GM12878 (cell line): ENCODE results near the gene RPL13A. TPM values are rescaled to one million over a fixed set of nuclear protein-coding genes. Genes with fewer than 3 reads are reported as not detected.
A peak's percentile ranks its signal among the peaks of the same experiment; 100 is the strongest.

ENCODE experiments used
- BCL11A ChIP-seq: IDR thresholded peaks from 2 replicates; pipeline ENCODE4 v1.6.1; 2011; ENCODE audit warnings: low read depth, low read length
- CBX3 ChIP-seq: fragments of 200-600 bp; sonication (generic); IDR thresholded peaks from 2 replicates; pipeline ENCODE4 v1.6.1; 2016; ENCODE audit warnings: low read depth, borderline replicate concordance
- CEBPB ChIP-seq, 2 experiments: fragments of 150-350 bp in 1 of 2; IDR thresholded peaks; 2 replicates each; pipeline ENCODE4 v1.6.1; 2012 to 2014; ENCODE audit warnings: low read depth in 2 of 2, low read length in 2 of 2, borderline replicate concordance in 1 of 2, inconsistent platforms in 1 of 2
- CHD1 ChIP-seq: IDR thresholded peaks from 2 replicates; pipeline ENCODE4 v1.6.1; 2012; ENCODE audit warnings: low read depth, low read length, improper control_type of control experiment
- CHD2 ChIP-seq: IDR thresholded peaks from 2 replicates; pipeline ENCODE4 v1.6.1; 2011; ENCODE audit warnings: low read depth, low read length, improper control_type of control experiment, borderline replicate concordance
- EED ChIP-seq: sonication (generic); IDR thresholded peaks from 2 replicates; pipeline ENCODE4 v1.6.1; 2016; ENCODE audit warnings: antibody characterized with exemption, low read depth
- ESRRA ChIP-seq: IDR thresholded peaks from 2 replicates; pipeline ENCODE4 v1.6.1; 2012; ENCODE audit warnings: mild to moderate bottlenecking, low read length, improper control_type of control experiment
- EZH2 ChIP-seq: IDR thresholded peaks from 2 replicates; pipeline ENCODE4 v1.6.1; 2012; ENCODE audit warnings: low read depth, mild to moderate bottlenecking, control low read depth, inconsistent platforms, low read length, borderline replicate concordance; ENCODE audit not compliant: control insufficient read depth
- FOXM1 ChIP-seq: IDR thresholded peaks from 2 replicates; pipeline ENCODE4 v1.6.1; 2012; ENCODE audit warnings: low read depth, mild to moderate bottlenecking, inconsistent platforms, low read length, moderate library complexity
- GATAD2B ChIP-seq: fragments of 450-650 bp; conservative IDR thresholded peaks from 2 replicates; pipeline ENCODE4 v1.6.1; 2017; ENCODE audit warnings: low read depth, mild to moderate bottlenecking, moderate library complexity
- IKZF2 ChIP-seq, 2 experiments: fragments of 450-650 bp; IDR thresholded peaks; 2 replicates each; pipeline ENCODE4 v1.6.1; 2017; ENCODE audit warnings: mild to moderate bottlenecking in 2 of 2, moderate library complexity in 2 of 2
- IRF3 ChIP-seq: fragments of 450-650 bp; IDR thresholded peaks from 2 replicates; pipeline ENCODE4 v1.6.1; 2014; ENCODE audit warnings: mild to moderate bottlenecking
- IRF4 ChIP-seq: IDR thresholded peaks from 2 replicates; pipeline ENCODE4 v1.6.1; 2011; ENCODE audit warnings: low read depth, low read length
- LARP7 ChIP-seq: fragments of 450-650 bp; IDR thresholded peaks from 2 replicates; pipeline ENCODE4 v1.6.1; 2017; ENCODE audit warnings: mild to moderate bottlenecking
- NFIC ChIP-seq: IDR thresholded peaks from 2 replicates; pipeline ENCODE4 v1.6.1; 2012; ENCODE audit warnings: low read depth, mild to moderate bottlenecking, inconsistent platforms, low read length, moderate library complexity
- NR2C1 ChIP-seq: fragments of 450-650 bp; IDR thresholded peaks from 2 replicates; pipeline ENCODE4 v1.6.1; 2017; ENCODE audit warnings: antibody characterized with exemption, mild to moderate bottlenecking, moderate library complexity
- PKNOX1 ChIP-seq: fragments of 450-650 bp; IDR thresholded peaks from 2 replicates; pipeline ENCODE4 v1.6.1; 2016; ENCODE audit warnings: mild to moderate bottlenecking
- POU2F2 ChIP-seq: IDR thresholded peaks from 3 replicates; pipeline ENCODE4 v1.6.1; 2011; ENCODE audit warnings: low read depth, mild to moderate bottlenecking, low read length, borderline replicate concordance
- SUZ12 ChIP-seq: fragments of 200-600 bp; sonication (generic); IDR thresholded peaks from one replicate; pipeline ENCODE4 v1.6.1; 2018; ENCODE audit warnings: antibody characterized with exemption, mild to moderate bottlenecking; ENCODE audit not compliant: unreplicated experiment
- YBX1 ChIP-seq: fragments of 450-650 bp; IDR thresholded peaks from 2 replicates; pipeline ENCODE4 v1.6.1; 2016; ENCODE audit warnings: antibody characterized with exemption
- ZBED1 ChIP-seq: IDR thresholded peaks from 2 replicates; pipeline ENCODE4 v1.6.1; 2016; ENCODE audit warnings: borderline replicate concordance
- ZBTB40 ChIP-seq: fragments of 450-650 bp; IDR thresholded peaks from 2 replicates; pipeline ENCODE4 v1.6.1; 2016; ENCODE audit warnings: mild to moderate bottlenecking, moderate library complexity, borderline replicate concordance
- ZNF217 ChIP-seq: fragments of 450-650 bp; IDR thresholded peaks from 2 replicates; pipeline ENCODE4 v1.6.1; 2017; ENCODE audit warnings: antibody characterized with exemption, mild to moderate bottlenecking
- ZNF274 ChIP-seq: IDR thresholded peaks from one replicate; pipeline ENCODE4 v1.8.0; 2011; ENCODE audit not compliant: insufficient read length, insufficient read depth
- polyA plus RNA-seq, 11 experiments: library from polyadenylated mRNA; depleted of rRNA in 4 of 11; unstranded in 6 of 11; stranded (reverse) in 5 of 11; fragments of >200 nt; fragmentation: Nextera tagmentation in 4 of 11; fragmentation: Illumina TruSeq in 1 of 11; extraction: Ambion mirVana in 4 of 11; extraction: Trizol in 1 of 11; gene quantifications; 1 replicate in 1 of 11; 2 replicates in 10 of 11; pipeline versions ENCODE4 v1.2.1 to v1.2.3, GENCODE V29; 2011 to 2016; ENCODE audit warnings: inconsistent platforms in 2 of 11, missing spikeins in 2 of 11, low read depth in 1 of 11
- total RNA-seq, 4 experiments: library from RNA; depleted of rRNA in 3 of 4; stranded (reverse); fragments of >200 nt in 3 of 4; fragmentation: Illumina TruSeq in 1 of 4; extraction: Trizol in 1 of 4; gene quantifications; 2 replicates each; pipeline versions ENCODE4 v1.2.1 to v1.2.3, GENCODE V29; 2013 to 2021
- TF ChIP-seq, protein P1 (sequence below): IDR thresholded peaks from 2 replicates; pipeline ENCODE4 v1.6.1; 2012; ENCODE audit warnings: low read depth, low read length, improper control_type of control experiment

Gene RPL13A
- total and polyA plus RNA-seq, 10 of the 15 experiments (the other 5 are each of a cell fraction or from before 2014, with no cell fraction given), result 1,426 to 8,961 (median 4,266) TPM

DNA sequence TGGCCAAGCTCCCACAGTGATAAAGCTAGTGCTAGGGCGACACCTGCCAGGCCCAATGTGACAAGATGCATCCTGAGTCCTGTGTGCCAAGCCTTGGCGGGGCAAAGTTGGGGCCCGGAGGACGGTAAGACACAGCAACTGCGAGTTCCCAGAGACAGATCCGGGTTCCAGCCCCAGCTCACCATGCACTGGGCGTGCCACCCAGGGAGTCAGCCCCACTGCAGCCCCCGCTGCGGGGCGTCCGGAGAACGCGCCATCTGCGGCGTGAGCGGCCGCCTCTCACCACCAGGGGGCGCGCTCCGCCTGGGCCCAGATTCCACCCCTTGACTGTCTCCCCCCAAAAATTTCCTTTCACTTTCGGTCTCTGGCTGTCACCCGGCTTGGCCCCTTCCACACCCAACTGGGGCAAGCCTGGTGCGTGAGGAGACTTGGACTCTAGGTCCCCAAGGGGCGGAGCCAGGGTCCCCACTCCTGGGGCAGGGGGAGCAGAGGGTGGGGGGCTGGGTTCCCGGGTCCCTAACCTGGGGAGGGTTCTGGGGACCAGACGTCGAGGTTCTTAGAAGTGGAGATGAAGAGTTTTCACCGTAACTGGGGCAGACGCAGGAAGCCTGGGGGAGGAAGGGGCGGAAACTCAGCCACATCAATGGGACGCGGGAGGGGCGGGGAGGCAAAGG, 13.4 kb upstream of the RPL13A start, which contains the start of gene FLT3LG (continued):
- TF ChIP-seq PKNOX1, result peak; percentile 56
- TF ChIP-seq ZNF217, result 0 out of 2 replicates have a peak, but pooled peaks have one; percentile 56
- no peak for TF ChIP-seq BCL11A
- TF ChIP-seq EZH2, result no peak
- no peak for TF ChIP-seq SUZ12
- no peak for TF ChIP-seq NFIC
- TF ChIP-seq GATAD2B, result peak; percentile 76
- TF ChIP-seq CBX3, result no peak
- TF ChIP-seq FOXM1, result 0 out of 2 replicates have a peak, but pooled peaks have one; percentile 48
- no peak for TF ChIP-seq ESRRA
- TF ChIP-seq IKZF2 (IDR thresholded peaks at IDR 0.05), result peak in 1 of 2 experiments; percentile 22; a peak in 1 of 4 replicates
- TF ChIP-seq ZNF274, result no peak
- peak; percentile 42; the same call in 1 of the 2 replicates for TF ChIP-seq EED
- no peak for TF ChIP-seq ZBED1
- TF ChIP-seq, protein P1, sequence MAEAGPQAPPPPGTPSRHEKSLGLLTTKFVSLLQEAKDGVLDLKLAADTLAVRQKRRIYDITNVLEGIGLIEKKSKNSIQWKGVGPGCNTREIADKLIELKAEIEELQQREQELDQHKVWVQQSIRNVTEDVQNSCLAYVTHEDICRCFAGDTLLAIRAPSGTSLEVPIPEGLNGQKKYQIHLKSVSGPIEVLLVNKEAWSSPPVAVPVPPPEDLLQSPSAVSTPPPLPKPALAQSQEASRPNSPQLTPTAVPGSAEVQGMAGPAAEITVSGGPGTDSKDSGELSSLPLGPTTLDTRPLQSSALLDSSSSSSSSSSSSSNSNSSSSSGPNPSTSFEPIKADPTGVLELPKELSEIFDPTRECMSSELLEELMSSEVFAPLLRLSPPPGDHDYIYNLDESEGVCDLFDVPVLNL, result no peak; the same call in 1 of the 2 replicates
- TF ChIP-seq LARP7, result peak; percentile 85
- no peak for TF ChIP-seq YBX1
- no peak for TF ChIP-seq CEBPB (IDR thresholded peaks at IDR 0.05; ENCODE audit: borderline replicate concordance in 1 of 2, low read depth in 2 of 2, low read length in 2 of 2)
- 0 out of 2 replicates have a peak, but pooled peaks have one; percentile 18 for TF ChIP-seq CHD2
- no peak for TF ChIP-seq ZBTB40
- TF ChIP-seq IRF4, result 0 out of 2 replicates have a peak, but pooled peaks have one; percentile 49
- no peak for TF ChIP-seq IRF3
- TF ChIP-seq CHD1, result no peak
- TF ChIP-seq POU2F2, result peak; percentile 30; the same call in 1 of the 3 replicates
- no peak for TF ChIP-seq NR2C1
